Ishikawa (cell line): Measurements from ENCODE around the gene EYA2.

Experiments used
- CEBPB ChIP-seq: IDR thresholded peaks from 2 replicates; pipeline ENCODE4 v1.6.1; 2012
- CREB1 ChIP-seq: IDR thresholded peaks from 2 replicates; pipeline ENCODE4 v1.6.1; 2012; ENCODE audit warnings: low read depth
- EGR1 ChIP-seq: IDR thresholded peaks from 2 replicates; pipeline ENCODE4 v1.6.1; 2012
- EP300 ChIP-seq: IDR thresholded peaks from 2 replicates; pipeline ENCODE4 v1.6.1; 2012; ENCODE audit warnings: borderline replicate concordance
- FOXM1 ChIP-seq: IDR thresholded peaks from 2 replicates; pipeline ENCODE4 v1.6.1; 2012; ENCODE audit warnings: low read depth, borderline replicate concordance
- MAX ChIP-seq: IDR thresholded peaks from 2 replicates; pipeline ENCODE4 v1.6.1; 2012
- NFIC ChIP-seq: IDR thresholded peaks from 2 replicates; pipeline ENCODE4 v1.6.1; 2012
- RAD21 ChIP-seq: IDR thresholded peaks from 2 replicates; pipeline ENCODE4 v1.6.1; 2012; ENCODE audit warnings: low read depth
- REST ChIP-seq: IDR thresholded peaks from 2 replicates; pipeline ENCODE4 v1.6.1; 2012; ENCODE audit warnings: low read depth, mild to moderate bottlenecking
- TAF1 ChIP-seq: IDR thresholded peaks from 2 replicates; pipeline ENCODE4 v1.6.1; 2012; ENCODE audit warnings: low read depth, mild to moderate bottlenecking
- TCF12 ChIP-seq: IDR thresholded peaks from 2 replicates; pipeline ENCODE4 v1.6.1; 2012; ENCODE audit warnings: low read depth
- TEAD4 ChIP-seq: IDR thresholded peaks from 2 replicates; pipeline ENCODE4 v1.6.1; 2012
- USF1 ChIP-seq: IDR thresholded peaks from 2 replicates; pipeline ENCODE4 v1.6.1; 2012
- YY1 ChIP-seq: IDR thresholded peaks from 2 replicates; pipeline ENCODE4 v1.6.1; 2012; ENCODE audit warnings: low read depth
- ZBTB7A ChIP-seq: IDR thresholded peaks from 2 replicates; pipeline ENCODE4 v1.6.1; 2012; ENCODE audit warnings: low read depth

EYA2 gene

GRCh38 chr20:46984405-46984804, 89.8 kb downstream of the EYA2 start:
- TF ChIP-seq REST (no peak), TEAD4 (no peak)

- no peak for TF ChIP-seq TAF1
- no peak for TF ChIP-seq EGR1
- TF ChIP-seq CEBPB, result no peak
- no peak for TF ChIP-seq TEAD4
- TF ChIP-seq NFIC, result no peak
- TF ChIP-seq CREB1, result no peak
- TF ChIP-seq ZBTB7A, result no peak
- TF ChIP-seq REST, result no peak
- TF ChIP-seq FOXM1, result no peak
- TF ChIP-seq TCF12, result no peak
- no peak for TF ChIP-seq RAD21
- TF ChIP-seq YY1, result no peak
- TF ChIP-seq EP300, result no peak
- no peak for TF ChIP-seq USF1
- no peak for TF ChIP-seq MAX
Observed at GRCh38 chr20:46985250-46985649, 90.6 kb downstream of the EYA2 start.

- TF ChIP-seq FOXM1 (no peak), ZBTB7A (no peak), TEAD4 (no peak), MAX (no peak), YY1 (no peak), REST (no peak), EGR1 (no peak), TCF12 (no peak), RAD21 (no peak), EP300 (no peak), NFIC (no peak), CEBPB (no peak), TAF1 (no peak), CREB1 (no peak), USF1 (no peak)
Observed at GRCh38 chr20:46985671-46986070, 91.0 kb downstream of the EYA2 start.

- TF ChIP-seq CEBPB, result no peak
- TF ChIP-seq CREB1, result no peak
- TF ChIP-seq YY1, result no peak
- TF ChIP-seq ZBTB7A, result no peak
- no peak for TF ChIP-seq NFIC
- TF ChIP-seq TCF12, result no peak
- no peak for TF ChIP-seq USF1
- TF ChIP-seq REST, result no peak
- TF ChIP-seq TEAD4, result no peak
- no peak for TF ChIP-seq EGR1
- no peak for TF ChIP-seq RAD21
- no peak for TF ChIP-seq EP300
- TF ChIP-seq TAF1, result no peak
- no peak for TF ChIP-seq FOXM1
Observed at GRCh38 chr20:46987001-46987400, 92.4 kb downstream of the EYA2 start.
